GM18870 (cell line): ENCODE results near the gene ARFRP1.
"Not testable (repeated sequence)": the region's sequence is repeated elsewhere in the genome, so short reads cannot be mapped to it uniquely, and the experiment has no call there.

Experiments used
- ATAC-seq: cut with Tn5 transposase; IDR thresholded peaks from one replicate; pipeline ENCODE4 v1.9.1; 2021; ENCODE audit warnings: moderate library complexity; ENCODE audit not compliant: unreplicated experiment

ARFRP1 gene

GRCh38 chr20:63733117-63733516 lies 25.3 kb upstream of the ARFRP1 start:
- no peak for ATAC-seq

- ATAC-seq, result no peak
Observed at GRCh38 chr20:63732118-63733095, 24.6 kb upstream of the ARFRP1 start.

GRCh38 chr20:63731410-63731809 lies 23.6 kb upstream of the ARFRP1 start:
- no peak for ATAC-seq

GRCh38 chr20:63730189-63730733 lies 22.5 kb upstream of the ARFRP1 start:
- ATAC-seq, result not testable (repeated sequence)

- ATAC-seq, result not testable (repeated sequence)
Observed at GRCh38 chr20:63722967-63723622, 15.3 kb upstream of the ARFRP1 start.

- no peak for ATAC-seq
Observed at GRCh38 chr20:63718996-63719395, 11.2 kb upstream of the ARFRP1 start.

- no peak for ATAC-seq
Observed at GRCh38 chr20:63714858-63715257, 7.1 kb upstream of the ARFRP1 start.

- no peak for ATAC-seq
Observed at GRCh38 chr20:63712191-63712590, 4.4 kb upstream of the ARFRP1 start.

- ATAC-seq, result no peak
Observed at GRCh38 chr20:63711085-63711645, 3.4 kb upstream of the ARFRP1 start.

- ATAC-seq, result no peak
Observed at GRCh38 chr20:63709149-63709527, 1.4 kb upstream of the ARFRP1 start.

GRCh38 chr20:63708301-63709148 lies 749 bp upstream of the ARFRP1 start:
- no peak for ATAC-seq

- ATAC-seq, result no peak
Observed at GRCh38 chr20:63706852-63707557, 771 bp downstream of the ARFRP1 start.

GRCh38 chr20:63706027-63706695 lies 1.6 kb downstream of the ARFRP1 start:
- ATAC-seq, result no peak

GRCh38 chr20:63705232-63706026 lies 2.3 kb downstream of the ARFRP1 start:
- ATAC-seq, result no peak

- no peak for ATAC-seq
Observed at GRCh38 chr20:63704749-63705117, 3.0 kb downstream of the ARFRP1 start.

- ATAC-seq, result no peak
Observed at GRCh38 chr20:63703976-63704748, 3.6 kb downstream of the ARFRP1 start.

- ATAC-seq, result no peak
Observed at GRCh38 chr20:63703471-63703975, 4.3 kb downstream of the ARFRP1 start.
